Stimulated activated CD8-positive, alpha-beta memory T cell treated with anti-CD3 and anti-CD28 coated beads, Interleukin-15, amount 100 ng/mL, for 48 hours (primary cell): ENCODE data around the gene IFRD2.
"Not testable (repeated sequence)": the region's sequence is repeated elsewhere in the genome, so short reads cannot be mapped to it uniquely, and the experiment has no call there.

ENCODE experiments used
- DNase-seq, 2 donors: peaks; one replicate each; pipeline ENCODE4 v3.0.0-alpha.2; 2020; ENCODE audit warnings: low read depth in 2 of 2

IFRD2 gene

DNA sequence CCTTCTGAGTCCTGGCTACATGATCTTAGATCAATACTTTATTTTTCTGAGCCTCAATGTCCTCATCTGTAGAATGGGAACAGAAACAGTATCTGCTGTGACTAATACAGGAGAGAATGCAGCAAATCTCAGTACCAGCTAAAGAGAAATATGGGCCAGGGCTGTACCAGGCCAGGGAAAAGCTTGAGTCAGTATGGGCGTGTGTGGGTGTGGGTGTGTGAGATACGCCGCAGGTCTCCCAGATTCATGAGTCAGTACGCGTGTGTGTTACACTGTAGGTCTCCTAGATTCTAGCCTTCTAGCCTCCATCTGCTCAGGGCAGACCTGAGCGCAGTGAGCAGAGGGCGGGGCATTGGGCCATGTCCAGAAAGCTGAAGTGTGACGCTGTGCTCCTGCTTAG is 41.0 kb downstream of the IFRD2 start:
- DNase-seq, result peak in 1 of 2 donors; percentile 62

DNA sequence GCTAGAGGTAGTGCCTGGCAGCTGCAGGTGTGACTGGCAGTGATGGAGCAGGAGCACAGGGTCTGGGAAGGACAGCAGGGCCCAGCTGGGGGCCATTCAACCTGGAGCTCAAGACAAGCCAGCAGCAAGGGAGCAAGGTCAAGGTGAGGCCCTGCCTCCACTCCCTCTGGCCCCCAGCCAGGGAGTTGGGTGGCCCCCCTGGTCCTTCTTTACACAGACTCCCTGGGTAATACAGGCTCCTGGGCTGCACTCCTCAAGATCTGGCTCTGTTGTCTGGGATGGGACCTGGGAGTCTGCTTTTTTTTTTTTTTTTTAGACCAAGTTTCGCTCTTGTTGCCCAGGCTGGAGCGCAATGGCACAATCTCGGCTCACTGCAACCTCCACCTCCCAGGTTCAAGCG is 41.7 kb downstream of the IFRD2 start:
- no peak for DNase-seq

DNA sequence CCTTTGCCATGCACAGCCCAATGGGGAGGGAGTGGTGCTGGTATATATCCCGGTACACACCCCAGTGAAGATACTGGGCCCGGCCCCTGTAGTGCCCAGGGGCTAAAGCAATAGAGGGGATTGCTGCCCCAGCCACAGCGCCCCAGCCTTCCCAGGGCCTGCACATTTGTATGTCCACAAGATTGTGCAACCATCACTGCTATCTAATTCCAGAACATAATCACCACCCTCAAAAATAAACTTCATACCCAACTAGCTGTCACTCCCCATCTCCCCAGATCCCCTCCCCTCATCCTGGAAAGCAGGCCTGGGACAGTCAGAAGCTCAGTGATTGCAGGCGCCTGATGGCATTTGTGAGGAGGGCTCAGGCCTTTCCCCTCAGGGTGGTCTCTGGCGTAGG is 42.8 kb downstream of the IFRD2 start:
- DNase-seq, result no peak

DNA sequence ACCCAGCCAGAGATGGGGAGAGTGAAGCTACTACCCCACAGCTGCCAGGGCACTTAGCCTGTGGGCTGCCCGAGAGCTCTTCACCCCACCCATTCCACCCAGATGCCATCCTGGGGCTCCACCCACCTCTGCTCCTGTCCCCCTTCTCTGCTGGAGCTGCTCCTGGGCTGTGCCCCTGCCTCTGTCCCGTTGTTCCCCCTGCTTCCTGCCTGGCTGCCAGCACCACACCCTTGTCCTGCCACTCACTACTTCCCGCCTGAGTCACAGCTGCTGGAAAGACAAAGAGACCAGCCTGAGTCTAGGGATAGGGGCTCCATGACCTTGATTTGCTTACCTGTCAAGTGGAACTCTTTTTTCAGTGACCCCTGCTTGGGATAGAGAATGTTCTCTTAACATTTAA is 43.8 kb downstream of the IFRD2 start:
- DNase-seq, result no peak

DNA sequence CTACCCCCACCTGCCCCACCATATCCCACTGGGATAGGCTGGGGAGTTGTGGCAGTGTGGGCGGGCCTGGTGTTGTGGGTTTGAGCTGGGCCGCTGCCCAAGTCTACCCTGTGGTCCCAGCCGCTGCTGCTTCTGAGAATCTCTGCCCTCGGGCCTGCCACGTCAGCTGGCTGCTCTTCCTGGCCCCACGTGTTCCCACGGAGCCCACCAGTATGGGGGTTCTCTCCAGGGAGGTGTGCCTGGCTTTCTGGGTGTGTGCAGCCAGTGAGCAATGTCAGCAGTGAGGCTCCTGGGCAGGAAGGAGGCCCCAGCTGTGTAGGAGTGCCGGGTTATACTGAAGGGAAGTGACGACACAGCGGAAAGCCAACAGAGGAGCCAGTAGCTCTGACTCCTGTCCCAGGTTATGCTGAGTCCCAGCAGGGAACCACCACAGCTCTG is 45.7 kb downstream of the IFRD2 start:
- DNase-seq, result peak; percentile 86 to 88

DNA sequence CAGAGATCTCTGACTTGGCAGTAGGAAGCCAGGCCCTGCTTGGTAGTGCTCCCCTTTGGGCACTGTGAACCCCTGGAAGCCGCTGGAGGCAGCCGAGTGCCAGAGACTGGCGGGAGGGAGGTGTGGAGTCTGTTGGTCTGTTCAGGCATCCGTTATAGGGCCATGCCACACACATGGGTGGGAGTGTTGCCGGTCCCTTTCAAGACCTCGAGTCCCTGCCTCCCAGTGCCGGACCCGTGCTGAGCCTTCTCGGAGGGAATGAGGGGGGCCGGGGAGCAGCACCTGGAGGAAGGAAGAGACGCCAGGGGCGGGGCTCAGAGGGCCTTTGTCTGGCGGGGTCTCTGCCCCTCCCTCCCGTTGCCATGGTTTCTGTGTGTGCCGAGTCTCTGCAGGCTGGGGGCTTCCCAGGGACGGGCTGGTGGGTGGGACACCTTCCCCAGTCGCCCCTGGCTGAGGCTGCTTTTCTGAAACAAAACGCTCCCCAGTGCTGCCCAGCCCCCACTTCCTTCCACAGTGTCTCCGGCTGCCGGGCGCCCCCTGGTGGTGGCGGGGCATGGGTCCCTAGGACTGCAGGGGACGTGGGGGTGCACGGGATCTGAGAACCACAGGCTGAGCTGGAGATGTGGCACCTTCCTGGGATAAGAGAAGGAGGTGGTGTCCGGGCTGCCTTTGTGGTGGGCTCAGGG is 46.3 kb downstream of the IFRD2 start:
- DNase-seq, result peak; percentile 86 to 91

DNA sequence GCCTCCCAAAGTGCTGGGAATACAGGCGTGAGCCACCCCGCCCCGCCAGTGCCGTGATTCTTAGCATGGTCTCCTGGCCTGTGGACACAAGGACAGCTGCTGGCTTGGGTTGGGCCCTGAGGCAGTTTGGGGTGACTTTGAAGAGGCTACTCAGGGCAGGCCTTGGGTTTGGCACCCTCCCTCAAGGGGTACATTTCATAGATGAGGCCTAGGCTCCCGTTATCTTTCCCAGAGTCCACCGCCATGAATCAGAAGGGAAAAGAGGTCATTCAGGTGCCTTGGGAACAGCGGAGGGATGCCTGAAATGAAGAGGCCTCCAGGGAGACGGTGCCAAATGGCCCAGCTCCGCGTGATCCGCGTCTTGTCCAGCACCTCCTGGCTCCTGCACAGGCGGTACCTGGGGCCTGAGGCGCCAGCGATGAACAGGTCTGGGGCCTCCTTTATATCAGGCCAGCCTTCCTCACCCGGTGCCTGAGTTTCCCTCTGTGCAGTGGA is 46.9 kb downstream of the IFRD2 start:
- DNase-seq, result no peak

DNA sequence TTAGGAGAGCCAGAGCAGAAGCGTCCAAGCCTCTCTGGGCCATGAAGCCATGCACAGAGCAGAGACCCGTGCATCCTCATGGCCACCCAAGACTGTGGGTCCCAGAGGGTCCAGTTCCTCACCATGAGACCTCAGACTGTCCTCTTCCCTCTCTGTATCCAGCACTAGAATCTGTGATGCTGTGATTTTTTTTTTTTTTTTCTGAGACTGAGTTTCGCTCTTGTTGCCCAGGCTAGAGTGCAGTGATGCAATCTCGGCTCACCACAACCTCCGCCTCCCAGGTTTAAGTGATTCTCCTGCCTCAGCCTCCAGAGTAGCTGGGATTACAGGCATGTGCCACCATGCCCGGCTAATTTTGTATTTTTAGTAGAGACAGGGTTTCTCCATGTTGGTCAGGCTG is 47.4 kb downstream of the IFRD2 start:
- DNase-seq, result not testable (repeated sequence)

DNA sequence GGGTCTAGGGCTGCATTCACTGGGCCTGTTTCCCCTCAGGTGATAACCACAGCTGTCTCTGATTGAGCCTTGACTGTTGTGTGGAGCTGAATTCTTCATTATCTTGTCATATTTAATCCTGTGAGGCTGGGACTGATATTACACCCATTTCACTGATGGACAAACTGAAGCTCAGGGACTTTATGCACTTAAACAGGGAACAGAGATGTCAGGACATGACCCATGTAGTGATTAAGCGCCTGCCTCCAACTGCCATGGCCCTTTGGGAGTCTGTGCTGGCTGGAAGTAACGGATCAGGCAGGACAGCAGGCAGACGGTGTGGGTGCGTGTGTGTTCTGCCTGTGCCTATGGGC is 48.7 kb downstream of the IFRD2 start:
- no peak for DNase-seq

DNA sequence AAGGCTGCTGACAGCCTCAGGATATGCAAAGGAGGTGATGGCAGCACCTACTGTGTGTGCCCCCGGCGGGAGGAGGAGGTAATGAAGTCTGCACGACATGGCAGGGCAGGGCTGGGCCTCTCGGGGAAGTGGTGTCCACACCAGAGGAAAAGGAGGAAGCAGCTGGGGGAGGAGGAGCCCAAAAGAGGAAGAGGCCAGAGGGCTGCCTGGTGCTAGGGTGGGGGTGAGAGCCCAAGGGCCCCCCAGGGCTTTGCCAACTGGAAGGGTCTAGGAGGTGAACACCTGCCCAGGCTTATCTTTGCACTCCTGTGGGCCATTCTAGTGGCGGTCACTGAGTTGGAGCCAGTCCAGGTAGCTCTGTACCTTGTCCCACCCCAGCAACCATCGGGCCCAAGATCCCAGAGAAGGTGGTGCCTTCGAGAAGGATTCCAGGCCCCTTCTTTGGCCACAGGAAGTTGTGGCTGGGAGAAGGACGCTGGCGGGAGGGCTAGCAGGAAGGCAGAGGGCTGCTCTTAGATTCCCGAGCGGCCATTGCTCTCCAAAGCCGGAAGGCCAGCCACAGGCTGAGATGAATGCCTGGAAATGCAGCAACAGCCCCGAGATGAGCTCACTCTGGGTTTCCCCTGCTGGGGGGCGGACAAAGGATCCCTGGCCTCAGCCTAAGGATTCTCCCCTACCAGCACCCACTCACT is 49.2 kb downstream of the IFRD2 start:
- DNase-seq, result peak in 1 of 2 donors; percentile 34

DNA sequence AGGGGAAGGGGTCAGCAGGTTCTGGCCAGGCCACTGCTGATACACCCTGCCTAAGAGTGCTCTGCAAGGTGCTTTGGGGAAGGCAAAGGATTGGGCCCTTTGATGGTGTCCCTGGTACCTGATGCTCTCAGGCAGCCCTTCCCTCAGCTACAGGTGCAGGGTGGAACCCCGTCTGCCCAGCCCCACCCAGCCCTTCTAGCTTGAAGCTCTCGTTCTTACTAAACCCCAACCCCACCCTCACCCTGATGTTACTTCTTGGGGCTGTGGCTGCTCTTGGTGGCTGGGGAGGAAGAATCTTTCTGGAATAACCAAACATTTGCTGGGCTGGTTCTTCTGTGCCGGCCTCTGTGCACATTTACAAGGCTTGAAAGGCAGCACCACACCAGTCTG is 49.9 kb downstream of the IFRD2 start:
- DNase-seq, result no peak

DNA sequence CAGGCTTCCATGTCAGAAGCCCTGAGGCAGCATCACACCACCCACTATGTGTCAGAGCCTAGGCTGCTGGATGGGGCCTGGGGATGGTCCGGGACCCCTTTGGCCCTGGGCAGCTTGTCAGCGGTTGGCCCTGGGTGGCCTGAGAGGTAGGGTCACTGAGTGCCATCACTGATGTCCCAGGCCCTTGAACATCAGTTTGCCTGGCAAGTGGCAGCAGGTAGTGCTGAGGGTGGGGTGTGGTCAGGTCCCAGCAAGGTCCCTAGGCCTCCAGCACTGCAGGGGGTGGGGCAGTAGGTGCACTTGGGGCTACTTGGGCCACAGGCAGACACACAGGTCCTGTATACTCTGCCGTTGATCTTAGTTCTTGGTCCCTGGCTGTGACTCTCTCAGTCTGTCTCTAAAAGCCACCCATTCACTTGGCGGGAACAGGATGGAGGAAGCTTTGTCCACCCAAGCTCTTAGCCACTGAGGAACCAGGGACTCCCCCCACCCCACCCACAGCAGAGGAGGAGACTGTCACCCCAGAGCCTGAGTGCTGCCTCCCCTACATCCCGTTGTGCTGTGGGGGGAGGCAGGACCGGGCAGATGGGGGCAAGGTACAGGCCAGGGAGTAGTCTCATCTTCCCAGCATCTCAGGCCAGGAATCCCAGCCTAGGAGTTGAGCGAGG is 50.4 kb downstream of the IFRD2 start:
- DNase-seq, result no peak

DNA sequence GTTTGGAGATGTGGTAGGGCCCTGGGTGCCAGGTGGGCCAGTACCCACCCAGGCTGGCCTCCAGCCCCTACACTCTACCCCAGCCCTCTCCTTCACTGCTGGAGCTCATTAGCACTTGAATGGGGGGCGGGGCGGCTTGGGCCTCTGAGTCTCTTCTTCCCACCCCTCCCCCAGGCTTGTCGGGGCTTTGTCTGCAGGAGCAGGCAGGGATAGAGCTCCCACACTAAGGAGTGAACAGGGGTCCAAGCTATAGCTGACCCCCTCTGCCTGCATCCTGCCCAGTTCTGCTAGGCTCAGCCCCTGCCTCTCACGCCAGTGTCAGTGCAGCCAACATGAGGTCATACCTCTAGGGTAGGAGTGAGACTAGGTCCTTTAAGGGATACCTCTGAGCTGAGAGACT is 51.1 kb downstream of the IFRD2 start:
- DNase-seq, result no peak

DNA sequence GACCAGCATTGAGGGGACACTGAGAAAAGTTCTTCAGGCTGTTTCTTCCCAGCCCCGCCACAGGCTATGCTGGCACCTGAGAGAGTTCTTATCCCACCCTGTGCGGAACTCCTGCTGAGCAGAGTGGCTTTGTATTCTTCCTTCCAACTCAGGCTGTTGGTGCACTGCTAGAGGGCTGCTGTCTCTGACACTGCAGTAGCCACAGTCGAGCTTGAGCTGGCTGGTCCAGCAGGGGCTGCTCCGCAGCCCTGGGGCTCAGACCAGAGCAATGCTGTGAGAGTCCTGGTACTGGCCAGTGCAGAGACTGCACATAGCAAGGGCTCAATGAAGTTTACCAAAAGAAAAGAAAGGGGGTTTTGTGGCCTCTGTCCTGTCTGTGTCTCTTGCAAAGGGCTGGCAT is 52.6 kb downstream of the IFRD2 start:
- DNase-seq, result no peak

DNA sequence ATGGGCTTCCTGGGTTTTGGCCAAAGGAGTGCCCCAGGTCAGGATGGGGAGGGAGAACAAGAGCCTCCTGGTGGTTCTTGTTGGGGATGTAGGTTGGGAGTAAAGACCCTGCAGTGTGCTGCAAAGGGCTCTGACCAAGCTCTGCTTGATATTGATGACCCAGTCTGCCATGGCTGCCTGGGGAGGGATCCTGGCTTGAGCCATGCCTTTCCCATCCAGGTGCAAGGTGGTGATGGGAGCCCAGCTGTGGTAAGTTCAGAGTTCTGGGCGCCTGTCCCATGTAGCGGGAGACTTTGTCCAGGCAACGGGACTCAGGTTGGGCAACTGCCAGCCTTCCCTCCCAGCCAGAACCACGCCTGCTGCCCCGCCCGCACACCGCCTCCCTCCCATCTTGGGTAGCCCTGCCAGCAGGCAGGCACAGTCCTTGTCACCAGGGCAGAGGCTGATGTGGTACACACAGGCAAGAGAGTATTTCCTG is 53.6 kb downstream of the IFRD2 start:
- no peak for DNase-seq

DNA sequence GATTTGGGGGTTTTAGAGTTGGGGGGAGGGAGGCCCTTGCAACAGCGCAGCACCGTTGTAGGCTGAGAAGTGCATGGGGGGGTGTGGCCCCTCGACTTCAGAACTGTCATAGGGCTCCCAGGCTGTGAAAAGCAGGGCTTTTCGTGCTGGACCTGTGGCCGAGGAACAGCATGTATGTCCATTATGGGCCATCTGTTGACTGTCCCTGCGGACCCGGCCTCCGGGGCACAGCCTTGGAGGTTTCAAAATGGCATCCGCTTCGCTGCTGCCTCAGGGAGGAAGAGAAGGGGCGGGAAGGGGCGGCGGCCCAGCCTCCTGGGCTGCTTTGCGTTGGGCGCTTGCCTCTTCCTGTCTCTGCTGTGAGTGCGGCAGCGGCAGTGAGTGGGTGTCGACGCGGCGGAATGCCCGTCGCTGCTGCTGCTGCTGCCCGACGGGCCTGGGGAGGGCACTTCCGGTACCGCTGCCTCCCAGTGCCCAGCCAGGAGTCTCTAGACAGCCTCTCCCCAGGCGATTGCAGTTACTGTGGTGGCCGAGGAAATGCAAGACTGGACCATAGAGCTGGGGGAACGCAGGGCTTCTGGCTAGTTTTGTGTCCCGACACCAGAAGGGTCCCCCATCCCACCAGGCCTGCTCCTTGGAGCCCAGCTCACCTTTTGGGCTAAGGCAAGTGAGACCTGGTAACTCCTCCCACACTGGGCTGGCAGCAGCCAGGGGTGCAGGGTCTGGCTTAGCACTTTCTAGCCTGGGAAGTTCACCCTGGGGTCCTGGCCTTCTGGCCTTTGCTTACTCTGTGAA is 54.3 kb downstream of the IFRD2 start:
- peak; percentile 84 to 85 for DNase-seq
